Endodermal cell (in vitro differentiated cells): Measurements from ENCODE around the gene TAS2R50. TPM values are rescaled to one million over a fixed set of nuclear protein-coding genes. Genes with fewer than 3 reads are reported as not detected.
A peak's percentile ranks its signal among the peaks of the same experiment; 100 is the strongest.

ENCODE experiments used
- DNase-seq: peaks from one replicate; pipeline ENCODE4 v3.0.0-alpha.2; 2017
- H3K27ac ChIP-seq: 2 replicates; pipeline ENCODE4 v1.5.1; 2013; ENCODE audit warnings: mild to moderate bottlenecking, low read depth, low read length, moderate library complexity
- H3K27me3 ChIP-seq: 2 replicates; pipeline ENCODE4 v1.6.1; 2013; ENCODE audit warnings: mild to moderate bottlenecking, low read length, moderate library complexity; ENCODE audit not compliant: insufficient read depth, control insufficient read depth, poor library complexity, severe bottlenecking
- H3K36me3 ChIP-seq: 2 replicates; pipeline ENCODE4 v1.7.0; 2013; ENCODE audit warnings: mild to moderate bottlenecking, low read length, moderate library complexity; ENCODE audit not compliant: control insufficient read depth, insufficient read depth
- H3K4me1 ChIP-seq: one replicate; pipeline ENCODE4 v1.7.0; 2013; ENCODE audit warnings: low read length; ENCODE audit not compliant: control insufficient read depth, insufficient read depth
- H3K4me3 ChIP-seq: 2 replicates; pipeline ENCODE4 v1.5.1; 2013; ENCODE audit warnings: mild to moderate bottlenecking, low read length, moderate library complexity
- H3K9ac ChIP-seq: 2 replicates; pipeline ENCODE4 v1.6.1; 2013; ENCODE audit warnings: mild to moderate bottlenecking, low read length, moderate library complexity; ENCODE audit not compliant: poor library complexity, severe bottlenecking; ENCODE audit errors: extremely low read depth
- H3K9me3 ChIP-seq: 2 replicates; pipeline ENCODE4 v1.6.1; 2013; ENCODE audit warnings: mild to moderate bottlenecking, low read length, moderate library complexity; ENCODE audit not compliant: control insufficient read depth
- H3K27ac Mint-ChIP-seq: 2 replicates; pipeline ENCODE4 v1.8.0; 2020; ENCODE audit warnings: mixed read lengths
- H3K27me3 Mint-ChIP-seq: 2 replicates; pipeline ENCODE4 v1.8.0; 2021; ENCODE audit warnings: mild to moderate bottlenecking, mixed read lengths; ENCODE audit not compliant: insufficient read depth
- H3K36me3 Mint-ChIP-seq: 2 replicates; pipeline ENCODE4 v1.8.0; 2020; ENCODE audit warnings: low read depth, mixed read lengths
- H3K4me1 Mint-ChIP-seq: 2 replicates; pipeline ENCODE4 v1.8.0; 2020; ENCODE audit warnings: mixed read lengths
- H3K4me3 Mint-ChIP-seq: 2 replicates; pipeline ENCODE4 v1.8.0; 2020; ENCODE audit warnings: mild to moderate bottlenecking, moderate library complexity, mixed read lengths
- H3K9me3 Mint-ChIP-seq: 2 replicates; pipeline ENCODE4 v1.8.0; 2020; ENCODE audit warnings: mild to moderate bottlenecking, mixed read lengths
- CTCF ChIP-seq: fragments of 200-600 bp; sonication (generic); conservative IDR thresholded peaks from 2 replicates; pipeline ENCODE4 v1.5.0; 2021; ENCODE audit warnings: antibody characterized with exemption, mild to moderate bottlenecking
- WGBS, 2 experiments: methylation state at CpG; one replicate each; pipeline versions ENCODE4 v1.1.5 to v1.1.7; 2013; ENCODE audit warnings: missing lambda C conversion rate in 2 of 2, mixed read lengths in 1 of 2; ENCODE audit not compliant: insufficient coverage in 1 of 2, insufficient read length in 1 of 2; 5-methylcytosine and 5-hydroxymethylcytosine counted together
- total RNA-seq, 2 donors: library from RNA; stranded (reverse); fragmentation: NEBNext Ultra II Directional in 1 of 2; extraction: Animal tissue kit (Norgen Biotek cat#: 25700) in 1 of 2; gene quantifications; 2 replicates in 1 of 2; 3 replicates in 1 of 2; pipeline ENCODE4 v1.2.1, GENCODE V29; 2021

TAS2R50 gene
- total RNA-seq, 2 donors from 2014 or later: 1.1 to 5.0 TPM

GRCh38 chr12:10998204-10998603 lies 11.5 kb upstream of the TAS2R50 start, which contains the start of gene TAS2R20:
Gene TAS2R20 (minus strand): TSS chr12:10998304. CDS start chr12:10997875, 429 bp downstream.
- DNase-seq: no peak
- Mint-ChIP-seq H3K27ac (peak within 1 kb of the TSS; percentile 9), H3K27me3 (no peaks in the 10 kb centered on the region), H3K4me1 (peaks cover 1% of the 10 kb centered on the region), H3K4me3 (no peak within 1 kb of the TSS), H3K9me3 (peaks cover 5% of the 10 kb centered on the region), H3K36me3 (peaks cover 25% of the 10 kb centered on the region)
- Histone ChIP-seq H3K36me3 (peaks cover 6% of the 10 kb centered on the region), H3K4me1 (no peaks in the 10 kb centered on the region), H3K27ac (no peak within 1 kb of the TSS), H3K4me3 (no peak within 1 kb of the TSS), H3K9me3 (peaks cover 15% of the 10 kb centered on the region), H3K9ac (no peak within 1 kb of the TSS), H3K27me3 (no peaks in the 10 kb centered on the region)
- TF ChIP-seq CTCF: no peak

- Histone ChIP-seq H3K9ac (no peak overlapping the region), H3K27me3 (no peaks in the 10 kb centered on the region), H3K27ac (no peak overlapping the region), H3K4me3 (no peak overlapping the region), H3K36me3 (peaks cover 12% of the 10 kb centered on the region), H3K4me1 (no peaks in the 10 kb centered on the region), H3K9me3 (peaks cover 10% of the 10 kb centered on the region)
- H3K27me3 Mint-ChIP-seq: no peaks in the 10 kb centered on the region
- H3K4me3 Mint-ChIP-seq: no peak overlapping the region
- 93 to 98% methylated on average over 3 of the region's 3 CpGs for WGBS, 2 experiments
- H3K9me3 Mint-ChIP-seq: peaks cover 6% of the 10 kb centered on the region
- peaks cover 1% of the 10 kb centered on the region for H3K4me1 Mint-ChIP-seq
- no peak for TF ChIP-seq CTCF
- no peak for DNase-seq
- peaks cover 38% of the 10 kb centered on the region for H3K36me3 Mint-ChIP-seq
- no peak overlapping the region for H3K27ac Mint-ChIP-seq
These were observed 7.6 kb upstream of the TAS2R50 start for GRCh38 chr12:10994307-10994706.

GRCh38 chr12:10989107-10989506 lies 2.4 kb upstream of the TAS2R50 start:
- H3K4me1 ChIP-seq: no peaks in the 10 kb centered on the region

More at GRCh38 chr12:10989107-10989506, 2.4 kb upstream of the TAS2R50 start:
- H3K9ac ChIP-seq: no peak overlapping the region
- H3K27ac ChIP-seq: no peak overlapping the region
- H3K27me3 Mint-ChIP-seq: no peaks in the 10 kb centered on the region
- peaks cover 30% of the 10 kb centered on the region for H3K36me3 Mint-ChIP-seq
- no peak overlapping the region for H3K27ac Mint-ChIP-seq
- TF ChIP-seq CTCF: no peak
- H3K4me3 Mint-ChIP-seq: no peak overlapping the region
- H3K36me3 ChIP-seq: peaks cover 6% of the 10 kb centered on the region
- H3K9me3 Mint-ChIP-seq: peaks cover 6% of the 10 kb centered on the region
- peaks cover 4% of the 10 kb centered on the region for H3K4me1 Mint-ChIP-seq
- H3K4me3 ChIP-seq: no peak overlapping the region
- WGBS, 2 experiments: 100% methylated on average over 1 to 2 of the region's 2 CpGs
- peaks cover 10% of the 10 kb centered on the region for H3K9me3 ChIP-seq
- DNase-seq: no peak
- H3K27me3 ChIP-seq: no peaks in the 10 kb centered on the region
